22Rv1 (cell line): ENCODE measurements around the gene CCDC88A.
"Not testable (repeated sequence)": the region's sequence is repeated elsewhere in the genome, so short reads cannot be mapped to it uniquely, and the experiment has no call there.

Experiments used
- H3K27ac ChIP-seq: fragments of 450-650 bp; 2 replicates; pipeline ENCODE4 v1.5.1; 2017
- ZFX ChIP-seq: fragments of 450-650 bp; IDR thresholded peaks from 2 replicates; pipeline ENCODE4 v1.6.1; 2017; ENCODE audit warnings: antibody characterized with exemption, borderline replicate concordance
- TF ChIP-seq, protein P1 (sequence below): fragments of 450-650 bp; IDR thresholded peaks from 2 replicates; pipeline ENCODE4 v1.5.1; 2017; ENCODE audit warnings: mild to moderate bottlenecking

CCDC88A gene

DNA sequence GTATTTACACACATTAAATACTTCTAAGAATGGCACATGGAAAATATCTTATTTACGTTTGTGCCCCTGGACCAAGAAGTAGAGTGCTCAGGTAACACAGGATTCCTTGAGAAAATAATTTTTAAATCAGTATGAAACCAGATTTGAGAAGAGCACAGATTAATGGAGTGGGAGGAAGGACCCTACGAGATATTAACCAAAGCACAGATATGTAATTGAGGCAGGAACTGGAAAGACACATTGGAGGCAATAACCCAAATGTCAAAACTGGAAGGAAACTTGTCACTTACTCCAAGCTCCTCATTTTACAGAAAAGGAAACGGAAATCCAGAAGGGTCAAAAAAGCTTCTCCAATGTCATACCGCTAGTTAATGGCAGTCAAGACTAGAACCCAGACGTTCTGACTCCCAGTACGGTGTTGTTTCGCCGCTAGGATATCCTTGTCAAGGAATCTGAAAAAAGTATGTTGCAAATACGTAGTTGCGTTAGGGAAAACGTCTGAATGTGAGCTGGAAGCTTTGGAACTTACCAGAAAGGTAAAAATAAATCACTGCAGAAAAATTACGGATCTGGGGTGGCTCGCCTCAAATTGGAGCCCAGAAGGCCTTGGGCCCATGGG, 151.3 kb downstream of the CCDC88A start:
- H3K27ac ChIP-seq: peak overlapping the region; percentile 87
- TF ChIP-seq ZFX: no peak
- TF ChIP-seq, protein P1, sequence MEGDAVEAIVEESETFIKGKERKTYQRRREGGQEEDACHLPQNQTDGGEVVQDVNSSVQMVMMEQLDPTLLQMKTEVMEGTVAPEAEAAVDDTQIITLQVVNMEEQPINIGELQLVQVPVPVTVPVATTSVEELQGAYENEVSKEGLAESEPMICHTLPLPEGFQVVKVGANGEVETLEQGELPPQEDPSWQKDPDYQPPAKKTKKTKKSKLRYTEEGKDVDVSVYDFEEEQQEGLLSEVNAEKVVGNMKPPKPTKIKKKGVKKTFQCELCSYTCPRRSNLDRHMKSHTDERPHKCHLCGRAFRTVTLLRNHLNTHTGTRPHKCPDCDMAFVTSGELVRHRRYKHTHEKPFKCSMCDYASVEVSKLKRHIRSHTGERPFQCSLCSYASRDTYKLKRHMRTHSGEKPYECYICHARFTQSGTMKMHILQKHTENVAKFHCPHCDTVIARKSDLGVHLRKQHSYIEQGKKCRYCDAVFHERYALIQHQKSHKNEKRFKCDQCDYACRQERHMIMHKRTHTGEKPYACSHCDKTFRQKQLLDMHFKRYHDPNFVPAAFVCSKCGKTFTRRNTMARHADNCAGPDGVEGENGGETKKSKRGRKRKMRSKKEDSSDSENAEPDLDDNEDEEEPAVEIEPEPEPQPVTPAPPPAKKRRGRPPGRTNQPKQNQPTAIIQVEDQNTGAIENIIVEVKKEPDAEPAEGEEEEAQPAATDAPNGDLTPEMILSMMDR: no peak

DNA sequence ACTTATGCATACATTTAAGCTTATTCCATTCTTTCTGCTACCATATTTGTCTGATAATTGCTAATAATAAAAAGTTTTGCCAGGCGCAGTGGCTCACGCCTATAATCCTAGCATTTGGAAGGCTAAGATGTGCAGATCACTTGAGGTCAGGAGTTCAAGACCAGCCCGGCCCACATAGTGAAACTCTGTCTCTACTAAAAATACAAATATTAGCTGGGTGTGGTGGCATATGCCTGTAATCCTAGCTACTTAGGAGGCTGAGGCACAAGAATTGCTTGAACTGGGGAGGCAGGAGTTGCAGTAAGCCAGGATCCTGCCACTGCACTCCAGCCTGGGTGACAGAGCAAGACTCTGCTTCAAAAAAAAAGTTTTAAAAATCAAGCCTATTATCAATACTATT, 160.1 kb downstream of the CCDC88A start:
- not testable (repeated sequence) for H3K27ac ChIP-seq

DNA sequence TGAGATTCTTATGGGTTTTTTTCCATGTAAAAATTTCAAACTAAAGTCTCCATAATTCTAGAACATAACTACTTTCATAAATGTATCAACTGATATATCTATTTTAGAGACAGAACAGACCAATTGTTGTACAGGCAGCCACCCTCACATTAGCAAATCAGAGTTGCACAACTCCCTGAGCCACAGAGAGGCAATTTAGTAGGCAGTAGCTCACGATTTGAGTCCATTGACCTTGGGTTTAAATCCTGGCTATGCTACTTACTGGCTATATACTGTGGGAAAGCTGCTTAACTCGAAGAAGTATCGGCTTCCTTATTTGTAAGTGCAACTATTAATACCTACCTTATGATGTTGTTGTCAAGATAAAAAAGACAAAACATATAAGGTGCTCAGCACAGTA, 166.8 kb downstream of the CCDC88A start:
- TF ChIP-seq, protein P1: no peak
- TF ChIP-seq ZFX: no peak

DNA sequence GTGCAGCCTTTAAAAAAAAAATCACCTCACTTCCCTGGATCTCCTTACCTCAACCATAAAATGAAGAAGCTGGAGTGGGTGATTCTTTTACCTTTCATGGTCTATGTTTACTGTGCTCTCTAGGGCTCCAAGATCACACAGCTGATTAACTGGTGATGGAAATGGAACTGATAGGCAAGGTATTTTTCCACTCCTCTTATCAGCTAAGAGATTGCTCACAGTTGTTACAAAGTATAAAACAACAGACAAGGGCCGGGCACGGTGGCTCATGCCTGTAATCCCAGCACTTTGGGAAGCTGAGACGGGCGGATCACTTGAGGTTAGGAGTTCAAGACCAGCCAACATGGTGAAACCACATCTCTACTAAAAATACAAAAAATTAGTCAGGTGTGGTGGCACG, 172.6 kb downstream of the CCDC88A start:
- H3K27ac ChIP-seq: no peak overlapping the region
- TF ChIP-seq ZFX: no peak
- TF ChIP-seq, protein P1: no peak

More for the DNA sequence above, 166.8 kb downstream of the CCDC88A start:
- no peak overlapping the region for H3K27ac ChIP-seq

DNA sequence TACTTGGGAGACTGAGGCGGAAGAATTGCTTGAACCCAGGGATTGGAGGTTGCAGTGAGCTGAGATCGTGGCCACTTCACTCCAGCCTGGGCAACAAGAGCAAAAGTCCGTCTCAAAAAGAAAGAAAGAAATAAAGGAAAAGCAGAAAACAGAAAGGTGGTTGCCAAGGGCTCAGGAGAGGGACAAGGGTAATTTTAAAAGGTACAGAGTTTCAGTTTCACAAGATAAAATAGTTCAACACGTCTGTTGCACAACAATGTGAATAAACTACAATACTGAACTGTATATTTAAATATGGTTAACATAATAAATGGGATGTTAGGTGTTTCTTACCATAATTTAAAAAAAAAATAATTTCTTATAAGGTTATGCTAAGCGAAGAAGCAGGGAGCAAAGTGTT, 174.2 kb downstream of the CCDC88A start:
- TF ChIP-seq, protein P1: no peak
- no peak for TF ChIP-seq ZFX
- no peak overlapping the region for H3K27ac ChIP-seq

DNA sequence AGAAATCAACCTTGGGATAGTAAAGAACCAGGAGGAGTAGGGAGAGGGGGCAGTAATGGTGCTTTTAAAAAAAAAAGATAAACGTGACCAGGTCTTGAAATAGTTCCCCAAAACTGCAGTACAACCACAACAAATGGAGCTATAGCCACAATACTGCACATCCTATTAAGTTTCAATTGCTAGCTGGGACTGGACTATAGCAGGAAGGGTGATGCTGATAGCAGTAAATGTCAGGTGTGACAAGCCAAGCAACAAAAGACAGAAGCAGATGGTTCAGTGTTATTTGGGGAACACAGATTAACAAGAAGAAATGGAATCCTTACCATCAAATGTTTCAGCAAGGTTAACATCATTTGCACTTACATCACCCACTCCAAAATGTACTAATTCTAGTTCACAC, 177.0 kb downstream of the CCDC88A start:
- TF ChIP-seq, protein P1: no peak
- no peak for TF ChIP-seq ZFX
- no peak overlapping the region for H3K27ac ChIP-seq

DNA sequence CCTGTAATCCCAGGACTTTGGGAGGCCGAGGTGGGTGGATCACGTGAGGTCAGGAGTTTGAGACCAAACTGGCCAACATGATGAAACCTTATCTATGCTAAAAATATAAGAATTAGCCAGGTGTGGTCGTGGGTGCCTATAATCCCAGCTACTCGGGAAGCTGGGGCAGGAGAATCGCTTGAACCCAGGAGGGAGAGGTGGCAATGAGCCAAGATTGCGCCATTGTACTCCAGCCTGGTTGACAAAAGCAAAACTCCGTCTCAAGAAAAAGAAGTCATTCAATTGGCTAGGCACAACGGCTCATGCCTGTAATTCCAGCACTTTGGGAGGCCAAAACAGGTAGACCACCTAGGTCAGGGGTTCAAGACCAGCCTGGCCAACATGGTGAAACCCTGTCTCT, 178.1 kb downstream of the CCDC88A start:
- not testable (repeated sequence) for H3K27ac ChIP-seq

DNA sequence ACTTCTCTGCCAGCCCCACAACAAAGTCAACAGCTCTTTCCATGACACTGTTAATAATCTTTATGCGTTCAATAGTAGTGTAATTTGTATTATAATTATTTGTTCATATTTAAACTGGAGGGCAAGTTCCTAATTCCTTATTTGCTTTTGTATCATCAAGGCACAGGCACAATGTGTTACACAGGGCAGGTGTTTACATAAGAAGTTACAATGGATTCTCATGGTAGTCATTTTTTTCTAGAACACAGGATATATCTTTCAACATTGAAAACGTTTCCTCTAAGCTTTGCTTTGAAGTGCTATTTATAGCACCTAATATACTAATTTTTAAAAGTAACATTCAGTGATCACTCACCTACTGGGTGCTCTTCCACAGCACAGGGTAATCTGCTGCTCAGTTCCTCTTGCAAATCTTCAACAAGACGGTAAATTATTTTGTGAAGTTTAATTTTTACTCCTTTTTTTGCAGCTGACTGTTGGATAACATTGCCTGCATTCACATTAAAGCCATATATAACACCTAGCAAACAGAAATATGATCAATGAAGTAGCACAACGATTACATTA, 179.9 kb downstream of the CCDC88A start:
- peak overlapping the region; percentile 53 for H3K27ac ChIP-seq
- no peak for TF ChIP-seq ZFX
- TF ChIP-seq, protein P1: no peak
